Colonic mucosa (tissue), 4 donors: ENCODE measurements around the gene TRMT44. TPM values are rescaled to one million over a fixed set of nuclear protein-coding genes. Genes with fewer than 3 reads are reported as not detected.

Source experiments
- DNase-seq: peaks from one replicate; pipeline ENCODE4 v3.0.0-alpha.2; 2020
- H3K27ac ChIP-seq: fragments of 200-600 bp; one replicate; pipeline ENCODE4 v1.8.0; 2021
- H3K27me3 ChIP-seq: fragments of 200-600 bp; one replicate; pipeline ENCODE4 v1.8.0; 2021
- H3K36me3 ChIP-seq: fragments of 200-600 bp; one replicate; pipeline ENCODE4 v1.8.0; 2021
- H3K4me1 ChIP-seq: fragments of 200-600 bp; one replicate; pipeline ENCODE4 v1.8.0; 2021; ENCODE audit warnings: mild to moderate bottlenecking
- H3K4me3 ChIP-seq: fragments of 200-600 bp; one replicate; pipeline ENCODE4 v1.8.0; 2021
- H3K9ac ChIP-seq, 2 donors: one replicate each; pipeline ENCODE4 v1.7.0; 2013; ENCODE audit warnings: control low read depth in 2 of 2, low read depth in 2 of 2, low read length in 2 of 2
- H3K9me3 ChIP-seq: fragments of 200-600 bp; one replicate; pipeline ENCODE4 v1.8.0; 2021
- CTCF ChIP-seq: fragments of 200-600 bp; IDR thresholded peaks from one replicate; pipeline ENCODE4 v1.8.0; 2022; ENCODE audit warnings: antibody characterized with exemption, mild to moderate bottlenecking
- intact Hi-C: fragments of 100-400 bp; cut with DNase I; formaldehyde crosslinking; loops from one replicate; pipeline ENCODE4 v1.14.1; 2022
- total RNA-seq, 2 donors: library from RNA; stranded (reverse); fragmentation: NEBNext Ultra II Directional in 1 of 2; extraction: Animal tissue kit (Norgen Biotek cat#: 25700) in 1 of 2; gene quantifications; one replicate each; pipeline ENCODE4 v1.2.1, GENCODE V29; 2021
- donor health status: healthy.
- donor health status: DM: no; HTN: no; CAD: no.
- donor health status: DM: no; HTN: no; CAD: no.

TRMT44 gene
- total RNA-seq, 2 donors from 2014 or later = 10.3 to 15.6 TPM

DNA sequence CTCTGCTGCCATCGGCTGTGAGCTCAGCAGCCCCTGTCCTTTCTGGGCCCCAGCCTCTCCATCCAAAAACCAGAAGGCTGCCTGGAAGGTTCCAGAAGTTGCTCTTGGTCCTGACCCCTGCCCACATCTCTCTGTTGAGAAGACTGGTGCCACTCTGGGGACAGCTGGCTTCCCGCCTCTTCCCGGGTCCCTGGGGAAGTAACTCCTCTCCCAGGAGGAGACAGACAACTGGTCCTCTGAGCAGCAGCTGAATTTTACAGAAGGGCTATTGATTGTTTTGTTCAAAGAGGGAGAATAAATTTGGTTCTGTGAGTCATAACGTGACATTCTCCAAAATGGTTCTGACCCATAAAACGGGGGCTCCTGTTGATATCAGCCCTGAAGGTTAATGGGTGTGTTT is 61.2 kb downstream of the TRMT44 start:
- no peaks in the 10 kb centered on the region for H3K9me3 ChIP-seq
- intact Hi-C loops = no loop called here
- no peak overlapping the region for H3K4me3 ChIP-seq
- no peak overlapping the region for H3K27ac ChIP-seq
- no peak for DNase-seq
- TF ChIP-seq CTCF = no peak
- no peaks in the 10 kb centered on the region for H3K36me3 ChIP-seq
- H3K27me3 ChIP-seq = no peaks in the 10 kb centered on the region
- H3K4me1 ChIP-seq = no peaks in the 10 kb centered on the region
- H3K9ac ChIP-seq = no peak overlapping the region

DNA sequence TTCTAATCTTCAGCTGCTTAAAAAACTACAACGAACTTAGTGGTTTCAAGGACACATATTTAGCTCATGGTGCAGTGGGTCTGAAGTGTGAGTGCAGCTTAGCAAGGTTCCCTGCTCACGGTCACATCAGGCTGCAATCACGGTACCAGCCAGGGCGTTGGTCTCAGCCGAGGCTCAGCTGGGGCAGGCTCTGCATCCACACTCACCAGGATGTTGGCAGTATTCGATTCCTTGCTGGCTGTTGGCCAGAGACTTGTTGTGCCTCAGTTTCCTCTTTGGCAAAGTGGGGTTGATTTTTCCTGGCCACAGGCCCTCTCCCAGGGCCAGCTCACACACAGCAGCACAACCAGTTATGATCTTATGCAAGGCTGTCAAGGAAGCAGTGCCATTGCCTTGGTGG is 61.8 kb downstream of the TRMT44 start:
- no peak for DNase-seq
- Histone ChIP-seq H3K27me3 (no peaks in the 10 kb centered on the region), H3K9ac (no peak overlapping the region), H3K36me3 (no peaks in the 10 kb centered on the region), H3K27ac (no peak overlapping the region), H3K4me1 (no peaks in the 10 kb centered on the region), H3K9me3 (no peaks in the 10 kb centered on the region), H3K4me3 (no peak overlapping the region)
- intact Hi-C loops = no loop called here
- TF ChIP-seq CTCF = no peak

- TF ChIP-seq CTCF = no peak
- intact Hi-C loops = no loop called here
- no peaks in the 10 kb centered on the region for H3K9me3 ChIP-seq
- no peaks in the 10 kb centered on the region for H3K27me3 ChIP-seq
- no peak for DNase-seq
- H3K9ac ChIP-seq = no peak overlapping the region
- no peaks in the 10 kb centered on the region for H3K36me3 ChIP-seq
- no peaks in the 10 kb centered on the region for H3K4me1 ChIP-seq
- no peak overlapping the region for H3K4me3 ChIP-seq
- no peak overlapping the region for H3K27ac ChIP-seq
These were observed 62.4 kb downstream of the TRMT44 start for GRCh38 chr4:8502836-8503585.

- no peaks in the 10 kb centered on the region for H3K9me3 ChIP-seq
- no peaks in the 10 kb centered on the region for H3K4me1 ChIP-seq
- no peaks in the 10 kb centered on the region for H3K36me3 ChIP-seq
- no peak for TF ChIP-seq CTCF
- no peak for DNase-seq
- no peak overlapping the region for H3K27ac ChIP-seq
- H3K4me3 ChIP-seq = no peak overlapping the region
- no peaks in the 10 kb centered on the region for H3K27me3 ChIP-seq
- H3K9ac ChIP-seq = no peak overlapping the region
- intact Hi-C loops = no loop called here
These were observed 63.2 kb downstream of the TRMT44 start for GRCh38 chr4:8503801-8504200.

DNA sequence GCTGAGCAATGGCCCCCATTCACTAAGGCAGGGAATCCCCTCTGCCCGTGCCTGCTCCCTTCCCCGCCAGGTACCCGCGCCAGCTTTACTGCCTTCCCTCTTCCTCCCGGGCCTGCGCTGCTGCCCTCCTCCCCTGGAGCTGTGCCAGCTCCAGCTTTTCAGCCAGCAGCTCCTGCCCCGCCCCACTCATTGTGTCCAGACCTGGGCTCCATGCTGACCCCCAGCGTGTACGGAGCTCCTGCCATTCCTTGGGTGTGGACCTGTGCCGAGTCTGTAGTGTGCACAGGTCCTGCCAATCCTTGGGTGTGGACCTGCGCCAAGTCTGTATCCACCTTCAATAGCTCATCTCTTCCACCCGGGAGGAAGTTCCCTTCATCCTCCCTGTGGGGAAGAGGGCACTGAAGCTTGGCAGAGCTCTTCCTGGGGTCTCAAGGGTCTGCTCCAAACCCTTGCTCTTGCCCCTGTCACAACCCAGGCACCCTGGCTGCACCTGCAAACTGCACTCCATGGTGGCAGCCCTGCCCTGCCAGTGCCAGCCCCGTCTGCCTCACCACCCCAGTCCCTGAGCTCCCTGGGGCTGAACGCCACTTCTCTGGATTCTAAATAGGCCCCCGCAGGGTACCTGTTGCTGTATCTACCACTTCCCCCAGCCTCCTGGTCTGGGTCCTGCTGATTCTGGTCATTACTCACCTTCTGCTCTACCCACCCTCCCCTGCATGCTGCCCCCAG is 63.9 kb downstream of the TRMT44 start:
- no peak overlapping the region for H3K4me3 ChIP-seq

More for the DNA sequence above, 63.9 kb downstream of the TRMT44 start:
- Histone ChIP-seq H3K27me3 (no peaks in the 10 kb centered on the region), H3K27ac (no peak overlapping the region), H3K4me1 (no peaks in the 10 kb centered on the region), H3K9ac (no peak overlapping the region), H3K36me3 (no peaks in the 10 kb centered on the region), H3K9me3 (no peaks in the 10 kb centered on the region)
- TF ChIP-seq CTCF = no peak
- intact Hi-C loops = no loop called here
- DNase-seq = no peak
